ENCODE measurements around the gene COL4A3. TPM values are rescaled to one million over a fixed set of nuclear protein-coding genes. Genes with fewer than 3 reads are reported as not detected.

COL4A3 gene
- total RNA-seq, 3 donors from 2014 or later = 2.9 to 3.7 (median 3.3) TPM

- DNase-seq (ENCODE audit: low spot score in 2 of 2) = no peak
Observed at GRCh38 chr2:227177592-227178336, 13.3 kb downstream of the COL4A3 start.

DNA sequence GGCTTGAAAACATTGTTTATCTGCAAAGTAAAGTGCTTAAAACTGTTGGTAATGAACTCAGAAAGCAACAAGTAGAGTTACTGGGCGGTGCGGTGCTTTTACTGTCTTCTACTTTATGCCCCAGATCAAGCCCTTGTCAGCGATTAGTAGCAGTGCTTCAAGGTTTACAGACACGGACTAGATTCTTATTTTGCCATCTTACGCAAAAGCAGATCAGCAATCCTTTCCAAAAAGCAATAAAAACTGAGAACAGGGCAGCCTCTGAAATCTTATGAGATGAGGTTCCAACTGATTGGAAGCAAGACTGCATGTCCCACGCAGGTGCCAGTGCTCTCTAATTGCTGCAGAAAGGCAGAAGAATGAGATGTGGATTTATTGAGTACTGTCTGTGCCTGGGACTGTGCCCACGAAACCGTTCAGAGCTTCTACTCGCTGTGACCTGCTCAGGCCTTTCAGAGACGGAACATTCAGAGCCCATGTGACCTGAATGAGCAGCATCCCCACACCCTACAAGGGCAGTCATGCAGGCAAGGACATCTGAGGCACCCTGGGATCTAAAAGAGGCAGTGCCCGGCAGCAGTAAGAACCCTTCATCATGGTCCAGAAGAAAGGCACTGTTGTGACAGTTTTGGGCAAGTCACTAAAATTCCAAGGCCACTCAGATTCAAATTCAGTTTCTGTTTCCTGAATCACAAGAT, 15.7 kb downstream of the COL4A3 start:
- H3K27me3 ChIP-seq = no peaks in the 10 kb centered on the region
- H3K4me3 ChIP-seq = no peak overlapping the region
- H3K36me3 ChIP-seq = no peaks in the 10 kb centered on the region
- no peak overlapping the region for H3K27ac ChIP-seq
- DNase-seq (ENCODE audit: low spot score in 2 of 2) = peak in 1 of 2 donors; percentile 43
- no peaks in the 10 kb centered on the region for H3K9me3 ChIP-seq
- TF ChIP-seq POLR2A (IDR thresholded peaks at IDR 0.05) = no peak
- no peak for TF ChIP-seq POLR2AphosphoS5 (IDR thresholded peaks at IDR 0.05)
- TF ChIP-seq, protein P1, sequence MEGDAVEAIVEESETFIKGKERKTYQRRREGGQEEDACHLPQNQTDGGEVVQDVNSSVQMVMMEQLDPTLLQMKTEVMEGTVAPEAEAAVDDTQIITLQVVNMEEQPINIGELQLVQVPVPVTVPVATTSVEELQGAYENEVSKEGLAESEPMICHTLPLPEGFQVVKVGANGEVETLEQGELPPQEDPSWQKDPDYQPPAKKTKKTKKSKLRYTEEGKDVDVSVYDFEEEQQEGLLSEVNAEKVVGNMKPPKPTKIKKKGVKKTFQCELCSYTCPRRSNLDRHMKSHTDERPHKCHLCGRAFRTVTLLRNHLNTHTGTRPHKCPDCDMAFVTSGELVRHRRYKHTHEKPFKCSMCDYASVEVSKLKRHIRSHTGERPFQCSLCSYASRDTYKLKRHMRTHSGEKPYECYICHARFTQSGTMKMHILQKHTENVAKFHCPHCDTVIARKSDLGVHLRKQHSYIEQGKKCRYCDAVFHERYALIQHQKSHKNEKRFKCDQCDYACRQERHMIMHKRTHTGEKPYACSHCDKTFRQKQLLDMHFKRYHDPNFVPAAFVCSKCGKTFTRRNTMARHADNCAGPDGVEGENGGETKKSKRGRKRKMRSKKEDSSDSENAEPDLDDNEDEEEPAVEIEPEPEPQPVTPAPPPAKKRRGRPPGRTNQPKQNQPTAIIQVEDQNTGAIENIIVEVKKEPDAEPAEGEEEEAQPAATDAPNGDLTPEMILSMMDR (IDR thresholded peaks at IDR 0.05) = no peak
- intact Hi-C loops (cut with DNase I; ENCODE audit: low total_unique reads) = no loop called here
- H3K4me1 ChIP-seq = no peaks in the 10 kb centered on the region

More at GRCh38 chr2:227177592-227178336, 13.3 kb downstream of the COL4A3 start:
- Histone ChIP-seq H3K36me3 (no peaks in the 10 kb centered on the region), H3K4me3 (no peak overlapping the region), H3K4me1 (no peaks in the 10 kb centered on the region), H3K27me3 (no peaks in the 10 kb centered on the region), H3K27ac (no peak overlapping the region), H3K9me3 (no peaks in the 10 kb centered on the region)
- TF ChIP-seq POLR2A (IDR thresholded peaks at IDR 0.05) (no peak), POLR2AphosphoS5 (IDR thresholded peaks at IDR 0.05) (no peak)
- TF ChIP-seq, protein P1 (IDR thresholded peaks at IDR 0.05) = no peak
- intact Hi-C loops (cut with DNase I; ENCODE audit: low total_unique reads) = no loop called here

DNA sequence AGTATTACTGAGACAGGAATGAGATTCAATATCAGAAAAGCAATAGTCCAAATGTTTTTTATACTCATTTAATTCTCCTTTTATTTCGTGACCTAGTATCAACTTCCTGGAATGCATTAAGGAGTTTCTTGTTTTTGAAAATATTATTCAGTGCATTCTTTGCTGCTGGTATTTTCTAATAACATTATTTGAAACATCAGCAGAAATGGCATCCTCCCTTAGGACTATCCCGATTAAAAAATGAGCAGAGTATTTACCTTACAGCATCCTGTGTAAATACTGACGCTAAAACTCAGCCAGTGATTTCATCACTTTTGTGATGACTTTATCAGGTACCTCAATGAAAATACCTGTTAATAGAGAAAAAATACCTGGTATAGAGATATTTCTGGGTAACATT, 16.3 kb downstream of the COL4A3 start:
- Histone ChIP-seq H3K36me3 (no peaks in the 10 kb centered on the region), H3K9me3 (no peaks in the 10 kb centered on the region), H3K27ac (no peak overlapping the region), H3K4me1 (no peaks in the 10 kb centered on the region), H3K4me3 (no peak overlapping the region), H3K27me3 (no peaks in the 10 kb centered on the region)
- no peak for DNase-seq (ENCODE audit: low spot score in 2 of 2)
- intact Hi-C loops (cut with DNase I; ENCODE audit: low total_unique reads) = no loop called here
- TF ChIP-seq POLR2A (IDR thresholded peaks at IDR 0.05) (no peak), POLR2AphosphoS5 (IDR thresholded peaks at IDR 0.05) (no peak)
- TF ChIP-seq, protein P1 (IDR thresholded peaks at IDR 0.05) = no peak

DNA sequence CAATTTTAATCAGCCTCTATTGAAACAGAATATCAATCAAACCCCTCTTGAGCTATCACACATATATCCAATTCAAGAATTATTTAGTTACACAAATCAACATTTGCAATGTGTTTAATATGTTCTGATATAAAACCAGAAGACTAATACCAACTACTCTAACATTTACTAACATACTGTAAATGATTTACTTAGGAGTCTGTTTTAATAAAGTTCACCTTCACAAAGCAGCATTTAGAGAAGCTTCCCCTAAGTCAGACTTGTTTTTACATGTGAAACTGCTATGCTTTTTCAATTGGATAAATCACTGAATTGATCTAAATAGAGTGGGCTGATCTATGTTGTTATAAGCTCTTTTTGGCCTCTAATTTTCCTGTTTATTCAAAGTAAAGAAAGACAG, 18.3 kb downstream of the COL4A3 start:
- Histone ChIP-seq H3K27me3 (no peaks in the 10 kb centered on the region), H3K27ac (no peak overlapping the region), H3K4me3 (no peak overlapping the region), H3K9me3 (no peaks in the 10 kb centered on the region), H3K4me1 (no peaks in the 10 kb centered on the region), H3K36me3 (no peaks in the 10 kb centered on the region)
- TF ChIP-seq POLR2AphosphoS5 (IDR thresholded peaks at IDR 0.05) (no peak), POLR2A (IDR thresholded peaks at IDR 0.05) (no peak)
- TF ChIP-seq, protein P1 (IDR thresholded peaks at IDR 0.05) = no peak
- intact Hi-C loops (cut with DNase I; ENCODE audit: low total_unique reads) = no loop called here
- DNase-seq (ENCODE audit: low spot score in 2 of 2) = no peak
